HT-29 (cell line): ENCODE data around the gene PRAMEF33. TPM values are rescaled to one million over a fixed set of nuclear protein-coding genes. Genes with fewer than 3 reads are reported as not detected.
"Not testable (repeated sequence)": the region's sequence is repeated elsewhere in the genome, so short reads cannot be mapped to it uniquely, and the experiment has no call there.

Source experiments
- DNase-seq: peaks from one replicate; pipeline ENCODE4 v3.0.0-alpha.2; 2015; ENCODE audit warnings: low spot score
- small RNA-seq: library from RNA; depleted of rRNA; stranded (forward); fragments of <200 nt; gene quantifications from one replicate; pipeline ENCODE3, GENCODE V24; 2014
- total RNA-seq: library from RNA; depleted of rRNA; stranded (reverse); fragments of >200 nt; shearing (Covaris generic); gene quantifications from 2 replicates; pipeline ENCODE4 v1.2.3, GENCODE V29; 2014; rRNA removed

The PRAMEF33 gene, protein sequence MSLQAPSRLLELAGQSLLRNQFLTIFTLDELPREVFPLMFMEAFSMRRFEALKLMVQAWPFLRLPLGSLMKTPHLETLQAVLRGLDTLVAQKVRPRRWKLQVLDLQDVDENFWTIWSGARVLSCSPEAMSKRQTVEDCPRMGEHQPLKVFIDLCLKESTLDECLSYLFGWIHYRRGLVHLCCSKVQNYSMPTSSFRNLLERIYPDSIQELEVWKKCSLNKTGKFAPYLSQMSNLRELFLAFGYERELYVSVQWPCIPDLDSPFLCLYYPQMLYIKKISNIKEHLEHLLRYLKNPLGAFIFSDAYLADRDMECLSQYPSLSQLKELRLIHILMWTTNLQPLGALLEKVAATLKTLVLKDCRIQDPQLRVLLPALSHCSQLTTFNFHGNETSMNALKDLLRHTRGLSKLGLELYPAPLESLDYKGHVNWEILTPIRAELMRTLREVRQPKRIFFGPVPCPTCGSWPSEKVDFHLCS
- total RNA-seq = not detected in 2 replicates

DNA sequence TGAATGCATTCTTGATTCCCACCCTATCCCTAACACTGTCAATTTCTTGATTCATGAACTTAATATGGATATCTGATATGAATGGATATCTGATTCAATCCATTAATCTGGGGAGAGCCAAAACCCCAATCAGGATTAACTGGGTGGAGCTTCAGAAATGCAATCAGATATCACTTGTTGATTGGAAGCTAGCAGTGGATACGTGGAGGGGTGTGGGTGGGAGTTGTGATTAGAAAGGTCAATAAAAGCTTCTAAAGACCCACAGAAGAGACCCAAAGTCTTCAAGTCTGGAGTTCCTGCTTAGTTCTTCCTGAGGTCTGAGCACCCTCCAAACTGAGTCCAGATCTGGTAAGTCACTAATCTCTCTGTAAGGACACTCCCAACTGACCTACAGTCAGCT is at the start of gene PRAMEF33:
PRAMEF33 (plus strand) TSS at position 301 of the 400 bp plus-strand sequence. CDS start 2,416 bp downstream, outside the sequence.
- DNase-seq = not testable (repeated sequence)

DNA sequence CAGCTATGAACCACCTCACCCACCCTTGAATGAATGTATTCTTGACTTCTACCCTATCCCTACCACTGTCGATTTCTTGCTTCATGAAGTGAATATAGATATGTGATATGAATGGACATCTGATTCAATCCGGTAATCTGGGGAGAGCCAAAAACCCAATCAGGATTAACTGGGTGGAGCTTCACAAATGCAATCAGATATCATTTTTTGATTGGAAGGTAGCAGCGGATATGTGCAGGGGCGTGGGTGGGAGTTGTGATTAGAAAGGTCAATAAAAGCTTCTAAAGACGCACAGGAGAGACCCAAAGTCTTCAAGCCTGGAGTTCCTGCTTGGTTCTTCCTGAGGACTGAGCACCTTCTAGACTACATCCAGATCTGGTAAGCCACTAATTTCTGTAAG is 49.4 kb upstream of the PRAMEF33 start, which contains the start of gene PRAMEF5:
PRAMEF5 (plus strand) TSS at position 301 of the 400 bp plus-strand sequence. CDS start 5,071 bp downstream, outside the sequence.
- not testable (repeated sequence) for DNase-seq

DNA sequence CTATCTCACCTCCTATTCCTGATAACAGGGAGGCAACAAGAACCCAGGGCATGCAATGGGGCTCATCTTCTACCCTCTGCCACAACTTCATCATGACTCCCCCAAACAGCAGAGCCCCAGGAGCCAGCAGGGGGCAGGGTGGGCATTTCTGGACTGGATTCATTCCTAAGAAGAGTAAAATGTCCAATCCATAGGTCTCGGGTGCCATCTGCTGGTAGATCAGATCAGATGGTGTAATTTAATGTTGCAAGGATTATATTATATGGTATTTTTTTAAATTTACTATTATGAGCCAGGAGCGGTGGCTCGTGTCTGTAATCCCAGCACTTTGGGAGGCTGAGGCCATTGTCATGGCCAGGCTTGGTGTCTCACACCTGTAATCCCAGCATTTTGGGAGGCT is 38.2 kb upstream of the PRAMEF33 start:
- not testable (repeated sequence) for DNase-seq

DNA sequence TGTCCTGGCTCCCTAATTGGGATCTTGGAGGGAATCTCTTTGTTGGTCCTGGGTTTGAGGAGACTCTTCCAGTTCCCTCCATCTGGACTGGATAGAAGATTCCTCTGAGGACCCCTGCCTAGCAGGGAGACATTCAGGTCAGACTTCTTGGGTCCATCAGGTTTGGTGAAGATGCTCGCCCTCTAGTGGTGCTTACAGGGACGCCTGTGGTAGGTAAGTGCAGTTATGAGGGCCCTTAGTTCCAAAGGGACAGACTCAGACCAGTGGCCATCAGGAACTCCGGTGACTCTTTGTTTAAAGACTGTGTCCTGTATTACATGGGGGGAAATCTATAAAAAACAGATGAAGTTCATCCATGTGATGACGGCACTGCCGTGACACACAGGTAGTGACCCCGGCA is 26.3 kb upstream of the PRAMEF33 start:
- DNase-seq = not testable (repeated sequence)

DNA sequence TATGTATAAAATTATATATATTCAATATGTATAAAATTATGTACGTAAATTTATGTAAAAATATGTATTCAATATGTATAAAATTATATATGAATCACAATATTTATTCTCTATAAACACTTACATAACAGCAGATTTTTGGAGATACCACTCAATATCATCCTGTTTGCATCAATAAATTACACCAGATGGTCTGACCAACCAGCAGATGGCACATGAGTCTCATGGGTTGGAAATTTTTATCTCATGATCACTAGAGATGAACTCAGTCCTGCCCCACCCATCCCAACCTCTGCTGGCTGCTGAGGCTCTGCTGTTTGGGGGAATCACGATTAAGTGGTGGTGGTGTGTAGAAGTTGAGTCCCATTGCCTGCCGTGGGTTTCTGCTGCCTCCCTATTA is 23.7 kb upstream of the PRAMEF33 start:
- not testable (repeated sequence) for DNase-seq

DNA sequence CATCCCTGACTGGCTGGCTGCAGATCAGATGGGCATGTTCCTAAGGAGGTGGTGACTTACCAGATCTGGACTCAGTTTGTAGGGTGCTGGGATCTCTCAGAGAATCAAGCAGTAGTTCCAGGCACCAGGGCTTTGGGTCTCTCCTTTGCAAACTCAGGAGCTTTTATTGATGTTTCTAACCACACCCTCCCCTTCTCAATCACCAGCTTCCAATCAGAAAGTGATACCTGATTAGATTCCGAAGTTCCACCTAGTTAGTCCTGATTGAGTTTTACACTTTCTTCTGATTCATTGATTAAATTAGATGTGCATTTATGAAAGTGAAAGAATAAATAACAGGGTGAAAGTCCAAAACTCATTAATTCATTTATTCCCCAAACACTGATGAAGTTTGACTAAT is 18.3 kb upstream of the PRAMEF33 start, which contains the start of gene PRAMEF8:
PRAMEF8 (minus strand) TSS at position 101 of the 400 bp plus-strand sequence. CDS start 1,046 bp downstream, outside the sequence.
- not testable (repeated sequence) for DNase-seq

DNA sequence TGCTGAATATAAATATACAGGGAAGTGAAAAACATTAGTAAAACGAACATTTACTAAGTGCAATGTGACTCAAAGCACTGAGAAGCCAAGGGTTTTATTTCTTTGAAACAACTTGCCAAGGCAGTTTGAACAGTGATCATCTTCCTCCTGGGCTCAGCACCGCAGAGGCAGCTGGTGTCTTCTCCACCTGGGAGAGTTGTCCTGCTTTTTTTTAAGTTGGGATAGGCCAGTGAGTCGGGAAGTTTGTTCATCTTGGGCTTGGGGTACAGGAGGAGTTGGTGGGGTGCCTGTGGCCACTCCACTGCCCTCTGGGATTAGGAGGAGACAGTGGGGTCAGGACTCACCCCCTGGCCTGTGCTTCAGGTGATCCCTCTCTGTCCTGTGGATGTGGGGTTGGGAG is 14.3 kb upstream of the PRAMEF33 start:
- not testable (repeated sequence) for DNase-seq

DNA sequence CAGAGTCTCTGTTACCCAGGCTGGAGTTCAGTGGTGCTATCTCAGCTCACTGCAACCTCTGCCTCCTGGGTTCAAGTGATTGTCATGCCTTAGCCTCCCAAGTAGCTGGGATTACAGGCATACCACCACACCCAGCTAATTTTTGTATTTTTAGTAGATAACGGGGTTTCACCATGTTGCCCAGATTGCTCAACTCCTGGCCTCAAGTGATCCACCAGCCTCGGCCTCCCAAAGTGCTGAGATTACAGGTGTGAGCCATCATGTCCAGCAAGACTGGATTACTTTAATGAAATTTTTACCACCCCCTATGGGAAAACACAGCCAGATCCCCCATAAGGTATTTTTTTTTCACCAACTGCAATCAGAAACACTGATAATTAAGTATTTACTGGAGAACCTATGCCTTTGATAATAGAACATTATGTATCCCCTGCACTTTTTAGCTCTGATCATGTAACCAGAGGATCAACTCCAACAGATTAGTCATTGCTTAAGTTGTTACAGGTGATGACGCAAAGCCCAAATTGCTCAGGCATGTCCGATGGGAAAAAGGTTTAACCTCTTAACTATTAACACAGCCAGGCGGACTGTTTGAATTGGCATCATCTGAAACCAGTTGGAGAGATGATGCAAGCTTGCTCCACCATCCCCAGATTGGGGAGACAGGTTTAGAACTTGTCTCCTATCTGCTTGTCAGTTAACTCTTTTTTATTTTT is 6.0 kb upstream of the PRAMEF33 start:
- DNase-seq = not testable (repeated sequence)

DNA sequence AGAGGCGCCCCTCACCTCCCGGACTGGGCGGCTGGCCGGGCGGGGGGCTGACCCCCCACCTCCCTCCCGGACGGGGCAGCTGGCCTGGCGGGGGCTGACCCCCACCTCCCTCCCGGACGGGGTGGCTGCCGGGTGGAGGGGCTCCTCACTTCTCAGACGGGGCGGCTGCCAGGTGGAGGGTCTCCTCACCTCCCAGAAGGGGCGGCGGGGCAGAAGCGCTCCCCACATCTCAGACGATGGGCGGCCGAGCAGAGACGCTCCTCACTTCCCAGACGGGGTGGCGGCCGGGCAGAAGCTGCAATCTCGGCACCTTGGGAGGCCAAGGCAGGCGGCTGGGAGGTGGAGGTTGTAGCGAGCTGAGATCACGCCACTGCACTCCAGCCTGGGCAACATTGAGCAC is 4.6 kb upstream of the PRAMEF33 start:
- not testable (repeated sequence) for DNase-seq

DNA sequence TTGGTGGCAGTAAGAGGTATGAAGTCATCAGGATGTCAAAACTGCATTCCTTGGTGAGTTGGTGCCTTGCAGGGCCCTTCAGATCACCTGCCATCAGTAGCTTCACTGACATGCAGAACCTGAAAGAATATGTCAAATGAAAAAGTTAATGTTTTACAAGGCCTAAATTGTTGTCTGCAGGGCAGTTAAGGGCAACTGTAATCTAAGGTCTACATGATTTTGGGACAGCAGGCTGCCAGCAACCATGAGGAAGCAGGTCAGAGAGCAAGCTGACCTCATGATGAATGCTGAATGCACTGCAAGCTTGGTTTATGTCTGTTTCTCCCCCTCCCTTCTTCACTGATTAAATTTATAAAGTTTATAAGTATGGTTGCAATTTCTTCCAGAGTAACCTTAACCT is 1.1 kb upstream of the PRAMEF33 start:
- not testable (repeated sequence) for DNase-seq

DNA sequence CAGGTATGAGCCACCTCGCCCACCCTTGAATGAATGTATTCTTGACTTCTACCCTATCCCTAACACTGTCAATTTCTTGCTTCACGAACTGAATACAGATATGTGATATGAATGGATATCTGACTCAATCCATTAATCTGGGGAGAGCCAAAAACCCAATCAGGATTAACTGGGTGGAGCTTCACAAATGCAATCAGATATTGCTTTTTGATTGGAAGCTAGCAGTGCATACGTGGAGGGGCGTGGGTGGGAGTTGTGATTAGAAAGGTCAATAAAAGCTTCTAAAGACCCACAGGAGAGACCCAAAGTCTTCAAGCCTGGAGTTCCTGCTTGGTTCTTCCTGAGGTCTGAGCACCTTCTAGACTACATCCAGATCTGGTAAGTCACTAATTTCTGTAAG is 11.9 kb downstream of the PRAMEF33 start, which contains the start of gene PRAMEF15:
PRAMEF15 (plus strand) TSS at position 301 of the 400 bp plus-strand sequence. CDS start 2,827 bp downstream, outside the sequence.
- DNase-seq = not testable (repeated sequence)

DNA sequence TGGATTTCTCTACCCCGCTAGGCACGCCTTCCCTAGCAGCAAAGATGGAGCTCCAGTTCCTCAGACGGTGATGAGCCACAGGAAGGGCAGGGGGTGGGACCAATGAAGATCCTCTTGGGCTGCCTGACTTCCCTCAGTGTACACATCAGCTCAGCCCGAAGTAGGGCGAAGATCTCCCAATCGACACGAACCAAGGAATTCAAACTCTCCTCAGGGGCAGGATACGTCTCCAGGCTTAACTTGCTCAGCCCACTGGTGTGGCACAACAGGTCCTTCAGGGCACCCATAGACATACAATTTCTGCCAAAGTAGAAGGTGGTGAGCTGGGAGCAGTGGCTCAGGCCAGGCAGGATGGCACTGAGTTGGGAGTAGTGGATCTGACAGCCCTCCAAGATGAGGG is 39.2 kb downstream of the PRAMEF33 start:
- not testable (repeated sequence) for DNase-seq

DNA sequence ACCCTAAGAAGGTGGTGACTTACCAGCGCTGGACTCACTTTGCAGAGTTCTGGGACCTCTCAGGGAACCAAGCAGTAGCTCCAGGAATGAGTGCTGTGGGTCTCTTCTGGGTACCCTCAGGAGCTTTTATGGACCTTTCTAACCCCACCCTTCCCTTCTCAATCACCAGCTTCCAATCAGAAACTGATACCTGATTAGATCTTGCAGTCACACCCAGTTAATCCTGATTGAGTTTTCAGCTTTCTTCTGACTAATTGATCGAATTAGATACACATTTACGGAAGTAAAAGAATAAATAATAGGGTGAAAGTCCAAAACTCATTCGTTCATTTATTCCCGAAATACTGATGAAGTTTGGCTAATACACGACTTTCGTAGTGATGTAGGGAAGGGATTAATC is 43.7 kb downstream of the PRAMEF33 start, which contains the start of gene PRAMEF14:
PRAMEF14 (minus strand) TSS at position 101 of the 400 bp plus-strand sequence. CDS start 1,820 bp downstream, outside the sequence.
- not testable (repeated sequence) for DNase-seq

DNA sequence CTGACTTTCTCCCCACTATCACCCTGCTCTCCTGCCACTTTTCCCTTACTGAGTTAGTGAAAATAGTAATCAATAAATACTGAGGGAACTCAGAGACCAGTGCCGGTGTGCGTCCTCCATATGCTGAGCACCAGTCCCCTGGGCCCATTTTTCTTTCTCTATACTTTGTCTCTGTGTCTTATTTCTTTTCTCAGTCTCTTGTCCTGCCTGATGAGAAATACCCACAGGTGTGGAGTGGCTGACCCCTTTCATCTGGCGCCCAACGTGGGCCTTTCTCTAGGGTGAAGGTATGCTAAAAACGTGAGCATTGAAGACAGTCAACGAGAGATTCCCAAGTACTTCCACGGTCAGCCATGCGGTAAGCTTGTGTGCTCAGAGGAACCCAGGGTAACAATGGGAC is 50.1 kb downstream of the PRAMEF33 start:
- DNase-seq = not testable (repeated sequence)

DNA sequence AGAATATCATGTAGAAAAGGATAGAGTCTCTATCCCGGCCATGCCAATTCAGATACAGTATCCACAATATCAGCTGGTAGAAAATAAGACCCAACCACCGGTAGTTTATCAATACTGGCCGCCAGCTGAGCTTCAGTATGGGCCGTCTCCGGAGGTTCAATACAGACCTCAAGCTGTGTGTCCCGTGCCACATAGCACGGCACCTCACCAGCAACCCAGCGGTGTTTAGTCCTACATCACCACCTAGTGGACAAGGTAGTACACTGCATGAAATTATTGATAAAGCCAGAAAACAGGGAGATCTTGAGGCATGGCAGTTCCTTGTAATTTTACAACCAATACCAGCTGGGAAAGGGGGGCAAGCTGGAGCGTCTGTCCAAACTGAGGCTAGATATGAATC is 51.1 kb downstream of the PRAMEF33 start:
- not testable (repeated sequence) for DNase-seq

DNA sequence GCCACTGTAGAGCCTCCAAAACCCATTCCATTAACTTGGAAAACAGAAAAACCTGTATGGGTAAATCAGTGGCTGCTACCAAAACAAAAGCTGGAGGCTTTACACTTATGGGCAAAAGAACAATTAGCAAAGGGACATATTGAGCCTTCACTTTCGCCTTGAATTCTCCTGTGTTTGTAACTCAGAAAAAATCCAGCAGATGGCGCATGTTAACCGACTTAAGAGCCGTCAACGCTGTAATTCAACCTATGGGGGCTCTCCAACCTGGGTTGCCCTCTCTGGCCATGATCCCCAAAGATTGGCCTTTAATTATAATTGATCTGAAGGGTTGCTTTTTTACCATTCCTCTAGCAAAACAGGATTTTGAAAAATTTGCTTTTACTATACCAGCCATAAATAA is 53.4 kb downstream of the PRAMEF33 start:
- peak; percentile 67 for DNase-seq

Small RNAs within 50 kb of the gene (small RNA-seq; reads per million reads assigned to genes)
- not detected for gene RNU6-771P

Other genes with a start within 250 kb of the PRAMEF33 start
- not detected in 2 replicates for gene PRAMEF27, start 247.0 kb upstream of the PRAMEF33 start, total RNA-seq
- gene HNRNPCL3, start 242.8 kb upstream of the PRAMEF33 start, total RNA-seq = not detected in 2 replicates
- gene PRAMEF25, start 232.8 kb upstream of the PRAMEF33 start, total RNA-seq = not detected in 2 replicates
- not detected in 2 replicates for gene HNRNPCL2, start 186.7 kb upstream of the PRAMEF33 start, total RNA-seq
- not detected in 2 replicates for gene PRAMEF26, start 147.5 kb upstream of the PRAMEF33 start, total RNA-seq
- not detected in 2 replicates for gene HNRNPCL4, start 137.9 kb upstream of the PRAMEF33 start, total RNA-seq
- not detected in 2 replicates for gene PRAMEF9, start 131.7 kb upstream of the PRAMEF33 start, total RNA-seq
- not detected in 2 replicates for gene PRAMEF13, start 102.1 kb upstream of the PRAMEF33 start, total RNA-seq
- not detected in 2 replicates for gene PRAMEF18, start 77.4 kb upstream of the PRAMEF33 start, total RNA-seq
- not detected in 2 replicates for gene PRAMEF5, start 49.3 kb upstream of the PRAMEF33 start, total RNA-seq
- gene PRAMEF8, start 18.4 kb upstream of the PRAMEF33 start, total RNA-seq = not detected in 2 replicates
- not detected in 2 replicates for gene PRAMEF15, start 12.0 kb downstream of the PRAMEF33 start, total RNA-seq
- not detected in 2 replicates for gene PRAMEF14, start 43.6 kb downstream of the PRAMEF33 start, total RNA-seq
- gene PRAMEF19, start 68.4 kb downstream of the PRAMEF33 start, total RNA-seq = not detected in 2 replicates
- gene PRAMEF17, start 86.1 kb downstream of the PRAMEF33 start, total RNA-seq = not detected in 2 replicates
- not detected in 2 replicates for gene PRAMEF20, start 106.9 kb downstream of the PRAMEF33 start, total RNA-seq
- gene LRRC38, start 210.5 kb downstream of the PRAMEF33 start, total RNA-seq = not detected in 2 replicates